Upper lobe of left lung (tissue), 4 donors: ENCODE results near the gene KIF4A.

Source experiments
- CTCF ChIP-seq, 6 experiments: fragments of 450-650 bp in 4 of 6; fragments of 200-600 bp in 2 of 6; sonication (generic) in 2 of 6; IDR thresholded peaks; one replicate each; pipeline ENCODE4 v1.5.1; 2016 to 2019; ENCODE audit warnings: antibody characterized with exemption in 6 of 6
- POLR2A ChIP-seq, 4 donors: fragments of 450-650 bp; IDR thresholded peaks; one replicate each; pipeline ENCODE4 v1.5.1; 2016 to 2017; ENCODE audit warnings: antibody characterized with exemption in 4 of 4, mild to moderate bottlenecking in 2 of 4

- TF ChIP-seq POLR2A (IDR thresholded peaks at IDR 0.05) (no peak), CTCF (IDR thresholded peaks at IDR 0.05) (no peak)
These were observed 152.3 kb downstream of the KIF4A start for GRCh38 chrX:70442224-70442623.
